Trophoblast cell (in vitro differentiated cells and primary cell): ENCODE measurements around the gene SDK2.

Experiments
- DNase-seq, 2 donors: peaks; one replicate each; pipeline ENCODE4 v3.0.0-alpha.2; 2016
- H2AFZ ChIP-seq: 2 replicates; pipeline ENCODE4 v1.6.1; 2013; ENCODE audit warnings: low read length, moderate library complexity, mild to moderate bottlenecking; ENCODE audit not compliant: insufficient read depth, poor library complexity
- H2AK5ac ChIP-seq: 2 replicates; pipeline ENCODE4 v1.6.1; 2013; ENCODE audit warnings: mild to moderate bottlenecking, low read length
- H2BK120ac ChIP-seq: 2 replicates; pipeline ENCODE4 v1.6.1; 2013; ENCODE audit warnings: low read length, mild to moderate bottlenecking, moderate library complexity; ENCODE audit not compliant: insufficient read depth, poor library complexity
- H2BK12ac ChIP-seq: 2 replicates; pipeline ENCODE4 v1.6.1; 2013; ENCODE audit warnings: mild to moderate bottlenecking, low read length, moderate library complexity
- H2BK5ac ChIP-seq: 2 replicates; pipeline ENCODE4 v1.6.1; 2013; ENCODE audit warnings: low read length, low read depth, moderate library complexity, mild to moderate bottlenecking; ENCODE audit not compliant: poor library complexity
- H3K14ac ChIP-seq: 2 replicates; pipeline ENCODE4 v1.6.1; 2013; ENCODE audit warnings: mild to moderate bottlenecking, low read length
- H3K18ac ChIP-seq: 2 replicates; pipeline ENCODE4 v1.6.1; 2013; ENCODE audit warnings: mild to moderate bottlenecking, low read length
- H3K23ac ChIP-seq: 2 replicates; pipeline ENCODE4 v1.6.1; 2013; ENCODE audit warnings: low read length
- H3K27ac ChIP-seq: 2 replicates; pipeline ENCODE4 v1.5.1; 2013; ENCODE audit warnings: low read depth, mild to moderate bottlenecking, inconsistent platforms, low read length, moderate library complexity
- H3K27me3 ChIP-seq: 2 replicates; pipeline ENCODE4 v1.6.1; 2013; ENCODE audit warnings: inconsistent platforms, mild to moderate bottlenecking, low read length, moderate library complexity; ENCODE audit not compliant: insufficient read depth
- H3K36me3 ChIP-seq, 2 experiments: 1 replicate in 1 of 2; 2 replicates in 1 of 2; pipeline ENCODE4 v1.6.1; 2013; ENCODE audit warnings: low read length in 2 of 2, mild to moderate bottlenecking in 2 of 2, moderate library complexity in 1 of 2; ENCODE audit not compliant: insufficient read depth in 2 of 2, control insufficient read depth in 1 of 2
- H3K4ac ChIP-seq: 2 replicates; pipeline ENCODE4 v1.6.1; 2013; ENCODE audit warnings: low read depth, mild to moderate bottlenecking, low read length, moderate library complexity
- H3K4me1 ChIP-seq, 2 experiments: 1 replicate in 1 of 2; 2 replicates in 1 of 2; pipeline ENCODE4 v1.6.1; 2013; ENCODE audit warnings: low read length in 2 of 2, mild to moderate bottlenecking in 2 of 2, moderate library complexity in 1 of 2; ENCODE audit not compliant: insufficient read depth in 2 of 2, control insufficient read depth in 1 of 2
- H3K4me2 ChIP-seq: 2 replicates; pipeline ENCODE4 v1.6.1; 2013; ENCODE audit warnings: inconsistent platforms, mild to moderate bottlenecking, low read length, moderate library complexity
- H3K4me3 ChIP-seq: 2 replicates; pipeline ENCODE4 v1.5.1; 2013; ENCODE audit warnings: mild to moderate bottlenecking, low read depth, low read length, inconsistent platforms
- H3K79me1 ChIP-seq: one replicate; pipeline ENCODE4 v1.6.1; 2013; ENCODE audit warnings: low read length
- H3K79me2 ChIP-seq: 2 replicates; pipeline ENCODE4 v1.6.1; 2013; ENCODE audit warnings: low read length, mild to moderate bottlenecking; ENCODE audit not compliant: control insufficient read depth, insufficient read depth, poor library complexity
- H3K9ac ChIP-seq: 2 replicates; pipeline ENCODE4 v1.6.1; 2013; ENCODE audit warnings: mild to moderate bottlenecking, low read length
- H3K9me3 ChIP-seq: 2 replicates; pipeline ENCODE4 v1.6.1; 2013; ENCODE audit warnings: low read depth, mild to moderate bottlenecking, control low read depth, inconsistent platforms, low read length; ENCODE audit not compliant: insufficient read depth
- H4K12ac ChIP-seq: 2 replicates; pipeline ENCODE4 v1.6.1; 2013; ENCODE audit warnings: low read depth, mild to moderate bottlenecking, low read length, moderate library complexity
- H4K8ac ChIP-seq: 2 replicates; pipeline ENCODE4 v1.6.1; 2013; ENCODE audit warnings: low read depth, mild to moderate bottlenecking, low read length, moderate library complexity
- H4K91ac ChIP-seq: one replicate; pipeline ENCODE4 v1.6.1; 2013; ENCODE audit warnings: low read depth, mild to moderate bottlenecking, low read length, moderate library complexity
- WGBS: extraction: QIAGEN DNeasy Blood & Tissue Kit; methylation state at CpG from one replicate; pipeline ENCODE4 v1.1.7; 2013; ENCODE audit warnings: missing lambda C conversion rate; ENCODE audit not compliant: insufficient read length, insufficient coverage; ENCODE audit errors: extremely low coverage; 5-methylcytosine and 5-hydroxymethylcytosine counted together

SDK2 gene

GRCh38 chr17:73300392-73300791 is 343.9 kb downstream of the SDK2 start:
- no peak overlapping the region for H3K27ac ChIP-seq
- no CpG with 5 or more reads among the region's 3 CpGs for WGBS
- no peak overlapping the region for H2BK5ac ChIP-seq
- no peak overlapping the region for H2BK12ac ChIP-seq
- peaks cover 11% of the 10 kb centered on the region for H3K79me2 ChIP-seq
- no peak overlapping the region for H2BK120ac ChIP-seq
- no peaks in the 10 kb centered on the region for H3K9me3 ChIP-seq
- peak overlapping the region; percentile 45 for H3K4ac ChIP-seq
- no peak overlapping the region for H3K4me3 ChIP-seq
- no peak overlapping the region for H3K23ac ChIP-seq
- H3K4me2 ChIP-seq: no peak overlapping the region
- no peaks in the 10 kb centered on the region for H3K27me3 ChIP-seq
- H2AFZ ChIP-seq: no peak overlapping the region
- peaks cover 6% of the 10 kb centered on the region for H3K79me1 ChIP-seq
- no peak overlapping the region for H3K9ac ChIP-seq
- no peak overlapping the region for H2AK5ac ChIP-seq
- peaks cover 0 to 2% of the 10 kb centered on the region in 2 experiments for H3K36me3 ChIP-seq
- no peak for DNase-seq
- peaks cover 22% of the 10 kb centered on the region in 2 experiments for H3K4me1 ChIP-seq
- H4K12ac ChIP-seq: no peak overlapping the region
- no peak overlapping the region for H4K91ac ChIP-seq
- H4K8ac ChIP-seq: no peak overlapping the region
- H3K14ac ChIP-seq: no peak overlapping the region
- no peak overlapping the region for H3K18ac ChIP-seq

DNA sequence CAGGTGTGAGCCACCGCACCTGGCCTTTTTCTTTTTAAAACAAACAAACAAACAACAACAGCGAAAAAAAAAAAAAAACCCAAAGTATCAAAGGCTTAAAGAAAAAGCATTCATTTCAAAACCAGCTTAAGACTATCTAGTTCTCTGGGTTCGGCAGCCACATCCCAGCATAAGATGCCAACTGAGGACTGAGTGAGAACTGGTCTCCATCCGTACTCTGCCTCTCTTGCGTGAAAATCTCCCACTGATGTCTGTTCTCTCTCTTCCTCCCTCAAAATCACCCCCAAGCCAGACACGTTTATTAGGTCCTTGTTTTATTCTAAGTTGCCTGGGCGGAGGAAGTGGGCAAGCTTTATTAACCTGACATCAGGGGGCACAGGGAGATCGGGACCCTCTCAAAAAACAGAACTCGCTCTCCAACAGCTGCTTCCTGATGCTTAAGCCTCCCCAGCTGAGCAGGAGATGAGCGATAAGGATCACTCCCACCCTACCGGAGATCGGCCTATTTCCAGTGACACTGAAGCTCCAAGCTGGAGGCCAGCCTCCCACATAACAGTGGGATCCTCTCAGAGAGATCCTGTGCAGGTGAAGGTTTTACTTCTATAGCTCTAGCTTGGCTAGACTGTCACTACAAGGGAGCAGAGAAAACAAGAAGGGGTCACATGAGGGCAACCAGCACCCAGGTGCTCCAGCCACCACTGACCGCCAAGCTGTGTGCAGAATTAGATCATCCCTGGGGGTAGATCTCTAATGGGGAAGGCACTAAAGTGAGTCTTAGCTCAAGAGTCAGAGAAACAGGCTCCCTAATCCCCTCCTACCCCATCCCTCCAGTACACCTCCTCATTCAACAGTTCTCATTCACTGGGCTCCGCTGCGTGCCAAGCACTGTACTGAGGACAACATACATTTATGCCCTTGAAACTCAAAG is 346.0 kb downstream of the SDK2 start:
- H3K14ac ChIP-seq: no peak overlapping the region
- no CpG with 5 or more reads among the region's 15 CpGs for WGBS
- H2BK120ac ChIP-seq: no peak overlapping the region
- H4K8ac ChIP-seq: no peak overlapping the region
- H3K27ac ChIP-seq: no peak overlapping the region
- peaks cover 0 to 2% of the 10 kb centered on the region in 2 experiments for H3K36me3 ChIP-seq
- H3K23ac ChIP-seq: no peak overlapping the region
- H3K27me3 ChIP-seq: no peaks in the 10 kb centered on the region
- H3K9me3 ChIP-seq: no peaks in the 10 kb centered on the region
- peak in 1 of 2 donors; percentile 35 for DNase-seq
- peaks cover 9% of the 10 kb centered on the region for H3K79me2 ChIP-seq
- H2BK12ac ChIP-seq: no peak overlapping the region
- no peak overlapping the region for H2BK5ac ChIP-seq
- H3K9ac ChIP-seq: no peak overlapping the region
- no peak overlapping the region for H4K12ac ChIP-seq
- H3K79me1 ChIP-seq: peaks cover 5% of the 10 kb centered on the region
- H4K91ac ChIP-seq: no peak overlapping the region
- H2AFZ ChIP-seq: no peak overlapping the region
- peak overlapping the region; percentile 9 for H3K4ac ChIP-seq
- H3K4me2 ChIP-seq: no peak overlapping the region
- no peak overlapping the region for H3K4me3 ChIP-seq
- H2AK5ac ChIP-seq: no peak overlapping the region
- H3K4me1 ChIP-seq: peaks cover 22% of the 10 kb centered on the region in 2 experiments
- H3K18ac ChIP-seq: no peak overlapping the region

GRCh38 chr17:73293480-73293911 is 350.7 kb downstream of the SDK2 start:
- H3K36me3 ChIP-seq: peaks cover 0 to 2% of the 10 kb centered on the region in 2 experiments
- peak overlapping the region; percentile 0 for H4K8ac ChIP-seq
- H3K27me3 ChIP-seq: no peaks in the 10 kb centered on the region
- H2BK12ac ChIP-seq: peak overlapping the region; percentile 21
- H4K91ac ChIP-seq: peak overlapping the region; percentile 61
- peak overlapping the region; percentile 0 for H4K12ac ChIP-seq
- no peak overlapping the region for H2AK5ac ChIP-seq
- H3K4ac ChIP-seq: no peak overlapping the region
- peak overlapping the region; percentile 47 for H3K4me2 ChIP-seq
- WGBS: no CpG with 5 or more reads among the region's 9 CpGs
- peaks cover 19% of the 10 kb centered on the region for H3K79me2 ChIP-seq
- H2AFZ ChIP-seq: no peak overlapping the region
- no peak overlapping the region for H3K4me3 ChIP-seq
- peaks cover 26% of the 10 kb centered on the region for H3K79me1 ChIP-seq
- H3K9me3 ChIP-seq: no peaks in the 10 kb centered on the region
- H3K9ac ChIP-seq: no peak overlapping the region
- H3K27ac ChIP-seq: peak overlapping the region; percentile 84
- DNase-seq: peak; percentile 99
- H3K4me1 ChIP-seq: peaks cover 43 to 48% of the 10 kb centered on the region in 2 experiments
- H3K18ac ChIP-seq: peak overlapping the region; percentile 25
- H2BK5ac ChIP-seq: peak overlapping the region; percentile 71
- H3K23ac ChIP-seq: no peak overlapping the region
- peak overlapping the region; percentile 9 for H2BK120ac ChIP-seq
- peak overlapping the region; percentile 3 for H3K14ac ChIP-seq

DNA sequence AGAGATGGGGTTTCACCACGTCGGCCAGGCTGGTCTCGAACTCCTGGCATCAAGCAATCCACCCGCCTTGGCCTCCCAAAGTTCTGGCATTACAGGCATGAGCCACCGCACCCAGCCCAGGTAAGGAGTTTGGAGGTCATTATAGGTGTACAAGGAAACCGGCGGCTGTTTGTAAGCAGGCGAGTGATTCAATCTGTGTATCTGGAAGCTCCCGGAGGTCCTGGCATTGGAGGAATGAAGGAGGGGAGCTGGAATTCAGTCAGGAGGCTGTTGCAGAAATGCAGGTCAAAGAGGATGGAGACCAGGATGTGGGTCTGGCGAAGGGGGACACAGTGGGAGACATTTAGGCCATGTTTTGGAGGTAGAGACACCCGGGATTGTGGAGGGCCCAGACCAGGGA is 351.2 kb downstream of the SDK2 start:
- H3K4me3 ChIP-seq: no peak overlapping the region
- H4K12ac ChIP-seq: peak overlapping the region; percentile 0
- H3K9ac ChIP-seq: no peak overlapping the region
- H3K36me3 ChIP-seq: peaks cover 0 to 2% of the 10 kb centered on the region in 2 experiments
- H4K8ac ChIP-seq: peak overlapping the region; percentile 0
- no peak overlapping the region for H2AFZ ChIP-seq
- no peaks in the 10 kb centered on the region for H3K9me3 ChIP-seq
- H3K79me1 ChIP-seq: peaks cover 26% of the 10 kb centered on the region
- no peak overlapping the region for H3K23ac ChIP-seq
- peak overlapping the region; percentile 3 for H3K14ac ChIP-seq
- peak overlapping the region; percentile 87 for H4K91ac ChIP-seq
- no peaks in the 10 kb centered on the region for H3K27me3 ChIP-seq
- no peak overlapping the region for H3K4ac ChIP-seq
- peaks cover 42 to 46% of the 10 kb centered on the region in 2 experiments for H3K4me1 ChIP-seq
- H2BK5ac ChIP-seq: peak overlapping the region; percentile 90
- H3K18ac ChIP-seq: peak overlapping the region; percentile 1
- H3K27ac ChIP-seq: peak overlapping the region; percentile 84
- peak overlapping the region; percentile 47 for H3K4me2 ChIP-seq
- DNase-seq: peak; percentile 84 to 92
- no CpG with 5 or more reads among the region's 11 CpGs for WGBS
- no peak overlapping the region for H2BK12ac ChIP-seq
- no peak overlapping the region for H2AK5ac ChIP-seq
- peak overlapping the region; percentile 84 for H2BK120ac ChIP-seq
- H3K79me2 ChIP-seq: peaks cover 19% of the 10 kb centered on the region
